GM15510 (cell line): Measurements from ENCODE around the gene PPM1H.

Experiments used
- POLR2A ChIP-seq: IDR thresholded peaks from 3 replicates; pipeline ENCODE4 v1.6.1; 2011; ENCODE audit warnings: borderline replicate concordance; ENCODE audit not compliant: insufficient read length; ENCODE audit errors: extremely low read depth

PPM1H gene

GRCh38 chr12:62718762-62719426 is 216.1 kb downstream of the PPM1H start:
- TF ChIP-seq POLR2A: no peak

DNA sequence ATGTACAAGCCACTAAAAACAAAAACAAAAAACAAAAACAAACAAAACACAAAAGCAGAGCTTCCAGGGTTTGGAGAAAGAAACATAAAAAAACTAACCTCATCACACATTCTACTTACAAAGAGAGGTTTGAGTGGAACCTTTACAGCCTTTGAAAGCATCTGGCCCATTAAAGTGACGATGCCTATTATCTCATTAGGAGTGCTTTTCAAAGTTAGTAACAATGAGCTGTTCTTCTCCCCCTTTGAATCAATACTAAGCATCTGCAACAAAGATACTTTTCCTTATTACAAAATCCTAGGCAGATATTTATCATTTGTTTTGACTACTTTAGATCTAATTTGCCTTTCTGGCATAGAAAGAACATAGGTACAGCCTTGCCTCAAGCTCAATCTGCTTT is 217.3 kb downstream of the PPM1H start:
- no peak for TF ChIP-seq POLR2A

GRCh38 chr12:62716866-62717525 is 218.0 kb downstream of the PPM1H start:
- no peak for TF ChIP-seq POLR2A

GRCh38 chr12:62716037-62716436 is 218.9 kb downstream of the PPM1H start:
- TF ChIP-seq POLR2A: no peak

DNA sequence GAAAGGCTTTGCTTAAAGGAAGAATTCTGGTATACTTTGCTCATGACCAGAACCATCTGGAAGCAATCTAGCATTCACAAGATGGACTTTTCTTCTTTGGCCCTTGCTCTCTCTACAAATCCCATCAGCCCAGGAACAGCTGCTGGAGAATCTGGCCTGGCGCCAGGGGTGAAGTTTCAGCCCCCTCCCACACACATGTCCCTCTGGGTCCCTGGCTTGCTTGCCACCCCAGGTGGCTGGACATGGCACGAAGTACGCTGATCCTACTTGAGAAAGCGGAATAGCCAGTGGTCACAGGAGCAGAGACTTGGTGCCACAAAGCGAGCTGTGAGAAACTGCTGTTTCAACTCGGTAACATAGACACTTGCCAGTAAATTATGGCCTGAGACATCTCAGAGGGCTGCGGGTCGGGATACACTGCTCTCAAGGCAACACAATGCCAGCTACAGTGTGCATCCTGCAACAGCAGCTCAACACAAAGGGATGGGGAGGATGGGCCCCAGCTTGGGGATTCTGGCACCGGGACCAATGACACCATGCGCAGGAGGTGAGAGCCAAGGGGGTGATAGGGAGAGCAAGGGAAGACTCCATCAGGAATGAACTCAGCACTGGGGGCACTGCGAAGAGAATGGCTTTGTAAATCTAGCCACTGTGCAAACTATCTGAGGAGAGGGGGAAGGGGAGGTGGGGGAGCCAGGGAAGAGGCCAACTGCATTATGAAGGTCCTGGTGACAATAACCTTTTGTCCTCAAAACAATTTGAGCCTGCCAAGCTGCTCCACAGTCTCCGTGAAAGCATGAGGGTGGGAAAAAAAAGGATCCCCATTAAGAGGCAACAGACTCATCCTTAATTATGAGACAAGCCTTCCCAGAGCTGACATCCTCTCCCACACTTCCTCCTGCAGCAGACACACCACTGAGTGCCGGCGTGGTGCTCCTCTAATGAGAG is 219.9 kb downstream of the PPM1H start:
- no peak for TF ChIP-seq POLR2A

DNA sequence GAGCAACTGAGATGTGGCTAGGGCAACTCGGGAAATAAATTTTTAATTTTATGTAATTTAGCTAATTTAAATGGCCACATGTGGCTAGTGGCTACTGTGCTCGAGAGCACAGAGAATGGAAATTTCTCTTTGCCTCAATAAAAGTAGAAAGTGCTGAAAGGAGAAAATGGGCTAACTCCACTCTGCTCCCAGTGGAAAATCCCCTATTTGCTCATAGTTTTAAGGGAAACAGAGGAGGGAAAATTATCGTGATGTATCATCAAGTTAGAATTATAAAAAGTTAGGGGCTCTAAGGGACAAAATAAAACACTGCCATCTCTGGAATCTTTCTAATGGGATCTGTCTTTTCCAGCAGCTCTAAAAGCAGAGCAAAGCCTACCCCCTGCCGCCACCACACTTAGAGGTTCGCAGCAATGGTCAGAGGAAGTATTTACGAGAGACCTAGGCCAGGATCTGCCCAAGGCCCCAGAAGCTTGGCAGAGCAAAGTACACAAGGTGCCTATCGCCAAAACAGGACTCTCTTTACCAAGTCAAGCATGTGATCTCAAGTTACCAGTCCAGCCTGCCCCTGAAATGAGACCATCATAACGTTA is 220.7 kb downstream of the PPM1H start:
- TF ChIP-seq POLR2A: no peak

DNA sequence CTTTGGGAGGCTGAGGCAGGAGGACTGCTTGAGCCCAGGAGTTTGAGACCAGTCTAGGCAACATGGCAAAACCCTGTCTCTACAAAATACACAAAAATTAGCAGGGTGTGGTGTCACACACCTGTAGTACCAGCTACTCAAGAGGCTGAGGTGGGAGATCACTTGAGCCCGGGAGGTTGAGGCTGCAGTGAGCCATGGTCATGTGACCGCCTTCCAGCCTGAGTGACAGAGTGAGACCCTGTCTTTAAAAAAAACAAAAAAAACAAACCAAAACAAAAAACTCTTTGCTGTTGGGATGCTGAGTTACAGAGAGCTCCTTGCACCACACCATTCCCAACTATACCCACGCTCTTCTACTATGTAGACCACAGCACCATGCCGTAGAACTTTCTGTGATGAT is 221.2 kb downstream of the PPM1H start:
- TF ChIP-seq POLR2A: no peak

DNA sequence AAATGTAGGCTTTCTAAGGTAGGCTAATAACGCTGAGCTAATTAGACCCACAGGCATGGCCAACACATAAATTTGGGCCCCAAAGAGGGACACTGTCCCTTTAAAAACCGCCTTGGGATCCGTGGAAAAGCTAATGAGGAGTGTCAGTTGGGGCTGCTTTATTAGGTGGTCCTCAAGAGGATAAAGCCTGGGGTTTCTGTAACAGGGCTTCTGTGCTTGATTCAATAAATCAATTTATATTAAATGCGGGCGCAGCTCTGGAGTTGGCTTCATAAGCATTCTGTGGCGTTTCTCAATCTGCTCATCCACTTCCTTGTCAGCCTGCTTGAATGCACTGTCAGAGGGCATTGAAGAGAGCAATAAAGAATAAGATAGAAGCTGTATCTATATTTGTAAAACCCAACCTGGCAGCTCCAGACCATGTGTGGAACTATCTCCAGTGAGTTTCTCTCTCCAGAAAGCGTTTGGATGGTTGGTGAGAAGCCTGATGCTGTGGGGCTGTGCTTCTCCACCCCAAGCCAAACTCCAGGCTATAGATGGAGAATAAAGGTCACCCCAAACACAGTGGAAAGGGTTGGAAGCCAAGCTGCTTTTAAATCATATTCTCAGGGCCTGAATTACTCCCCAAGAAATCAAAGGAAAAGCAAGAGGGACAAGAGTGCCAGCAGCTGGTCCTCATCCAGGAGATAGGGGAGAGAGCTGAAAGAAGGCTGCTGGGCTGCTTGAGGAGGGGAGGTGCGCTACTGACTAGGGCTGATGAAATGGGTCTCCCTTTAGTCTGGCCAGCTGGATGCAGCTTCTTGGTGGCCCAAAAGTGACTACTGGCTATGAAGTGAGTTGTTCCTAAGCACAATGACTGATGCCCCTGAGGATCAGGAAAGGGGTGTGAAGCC is 222.0 kb downstream of the PPM1H start:
- no peak for TF ChIP-seq POLR2A

- TF ChIP-seq POLR2A: no peak
Observed at GRCh38 chr12:62711631-62712241, 223.2 kb downstream of the PPM1H start.

DNA sequence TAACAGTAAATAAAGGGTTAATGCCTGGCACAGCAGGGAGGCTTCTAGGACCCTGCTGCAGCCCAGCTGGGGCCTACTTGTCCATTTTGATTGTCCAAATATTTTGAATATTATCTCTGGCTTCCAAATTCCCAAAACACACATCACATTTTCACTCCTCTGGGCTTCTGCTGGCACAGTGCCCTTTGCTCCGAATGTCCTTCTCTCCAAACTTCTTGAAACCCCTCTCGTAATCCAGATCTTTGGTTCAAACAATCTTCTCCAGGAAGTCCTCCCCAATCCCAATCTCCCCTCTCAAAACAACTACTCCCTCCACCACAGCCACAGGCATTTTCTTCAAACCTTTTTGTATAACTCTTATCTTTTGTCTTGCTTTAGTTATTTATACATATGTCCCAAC is 225.6 kb downstream of the PPM1H start:
- no peak for TF ChIP-seq POLR2A

DNA sequence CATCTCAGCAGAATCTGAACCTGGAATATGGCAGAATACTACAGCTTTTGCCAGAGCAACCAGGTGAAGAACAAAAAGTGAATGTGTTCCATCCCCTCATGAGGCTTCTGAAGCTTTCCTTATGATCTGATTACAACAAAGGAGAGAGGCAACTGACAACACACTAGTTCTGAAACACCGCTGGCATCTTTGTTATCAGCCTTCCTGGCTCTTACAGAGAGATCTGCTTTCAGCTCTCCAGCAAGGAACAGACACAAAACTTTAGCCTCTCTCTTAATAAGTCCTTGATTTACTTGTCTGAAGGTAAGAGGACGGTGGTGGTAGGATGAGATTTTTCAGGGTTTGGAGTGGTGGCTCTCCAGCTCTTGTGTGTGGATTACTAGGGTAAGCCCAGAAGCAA is 227.0 kb downstream of the PPM1H start:
- TF ChIP-seq POLR2A: no peak

DNA sequence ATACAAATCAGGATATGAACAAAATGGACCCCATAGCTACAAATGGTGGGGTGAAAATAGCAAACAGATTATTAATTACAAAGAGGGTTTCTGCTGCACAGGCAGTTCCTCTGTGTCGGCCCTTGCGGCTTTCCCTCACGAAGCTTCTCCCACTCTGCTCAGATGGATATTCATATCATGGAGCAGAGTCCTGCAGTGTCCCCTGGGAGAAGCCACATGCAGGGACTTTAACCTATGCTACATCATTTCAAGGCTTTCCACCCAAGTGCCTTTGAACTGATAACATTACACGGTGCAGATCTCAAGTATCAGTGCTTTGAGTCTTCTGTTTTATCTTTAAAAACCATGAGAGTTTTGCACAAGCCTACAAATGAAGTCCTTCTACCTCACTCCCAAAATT is 229.1 kb downstream of the PPM1H start:
- no peak for TF ChIP-seq POLR2A

DNA sequence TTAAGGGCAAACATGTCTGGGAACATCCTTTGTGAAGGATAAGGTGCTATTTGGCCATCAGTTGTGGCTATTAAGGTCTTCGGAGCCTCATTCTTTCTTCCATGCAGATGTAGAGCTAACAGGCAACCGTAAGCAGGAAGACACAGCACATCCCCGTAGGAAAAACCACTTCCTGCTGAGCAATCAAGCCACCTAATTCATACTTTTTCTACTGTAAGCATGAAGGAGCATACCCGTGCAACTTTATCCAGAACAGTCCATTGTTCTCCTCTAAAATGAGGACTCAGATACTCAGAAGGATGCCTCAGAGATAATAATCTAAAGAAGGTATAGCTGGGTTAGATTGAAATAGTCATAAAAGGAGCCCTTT is 232.0 kb downstream of the PPM1H start:
- TF ChIP-seq POLR2A: no peak

GRCh38 chr12:62701492-62701891 is 233.5 kb downstream of the PPM1H start:
- TF ChIP-seq POLR2A: no peak

DNA sequence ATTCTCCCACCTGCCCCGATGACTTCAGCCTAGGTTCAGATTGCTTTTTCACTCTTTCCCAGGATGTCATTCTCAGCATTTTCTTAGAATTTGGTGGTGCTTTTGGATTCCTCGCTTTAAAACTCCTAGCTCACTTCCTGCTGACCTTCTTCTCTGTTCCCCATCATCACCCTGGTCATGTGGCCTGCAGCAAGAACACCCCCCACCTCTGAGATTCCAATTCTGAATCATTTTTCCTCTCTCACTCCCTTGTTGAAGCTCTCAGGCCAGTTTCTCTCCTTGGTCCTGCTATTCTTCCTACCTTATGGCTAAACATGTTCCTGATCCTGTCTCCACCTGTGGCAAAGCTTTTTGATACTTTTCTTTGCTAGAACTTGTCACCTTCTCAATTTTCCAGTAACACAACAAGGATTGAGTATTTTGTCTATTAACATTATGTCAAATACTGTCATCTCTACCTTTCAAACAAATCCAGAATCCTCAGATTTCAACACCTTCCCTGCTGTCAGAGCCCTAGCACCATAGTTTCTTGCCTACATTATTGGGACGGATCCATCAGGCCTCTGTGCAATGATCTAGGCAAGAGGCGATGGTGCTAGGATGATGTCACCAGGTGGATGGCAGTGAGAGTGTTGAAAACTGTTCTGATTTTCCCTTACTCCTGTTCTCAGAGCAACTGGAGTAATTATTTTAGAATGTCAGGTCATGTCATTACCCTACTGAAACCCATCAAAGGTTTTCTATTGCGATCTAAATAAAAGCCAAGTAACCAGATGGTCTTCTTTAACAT is 234.7 kb downstream of the PPM1H start:
- no peak for TF ChIP-seq POLR2A
